ENCODE measurements around the gene SPOCK1. TPM values are rescaled to one million over a fixed set of nuclear protein-coding genes. Genes with fewer than 3 reads are reported as not detected.

SPOCK1 gene
- total RNA-seq, 1 experiment from 2014 or later = 10.9 TPM

DNA sequence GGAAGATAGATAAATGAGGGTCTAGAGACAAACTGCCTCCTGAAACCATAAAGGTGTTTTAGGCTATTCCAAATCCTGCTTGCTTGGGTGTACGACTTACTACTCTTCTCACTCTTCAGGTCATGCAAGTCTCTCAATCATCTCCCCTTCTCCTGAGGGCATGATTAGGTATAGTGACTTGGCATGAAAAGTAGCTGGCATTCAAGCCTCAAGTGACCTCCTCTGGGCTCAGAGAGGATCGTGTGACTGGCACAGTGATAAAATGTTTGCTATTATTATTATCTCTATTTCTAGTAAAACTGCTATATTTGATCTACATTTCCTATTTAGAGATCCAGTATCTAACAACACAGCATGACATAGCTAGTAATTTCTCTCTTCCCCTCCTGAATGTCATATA lies 494.8 kb downstream of the SPOCK1 start:
- no peak overlapping the region for H2BK12ac ChIP-seq (ENCODE audit: insufficient read length, low read depth, low read length)
- peaks cover 0 to 5% of the 10 kb centered on the region in 2 experiments; a peak in 2 of 5 replicates for H3K9me3 Mint-ChIP-seq
- no peak overlapping the region for H3K27ac Mint-ChIP-seq
- no peaks in the 10 kb centered on the region for H3K79me1 ChIP-seq (ENCODE audit: insufficient read depth, low read depth, low read length, poor library complexity, severe bottlenecking)
- no peak overlapping the region for H2AFZ ChIP-seq (ENCODE audit: low read length)
- no peak overlapping the region for H3K56ac ChIP-seq (ENCODE audit: insufficient read length, low read depth, low read length)
- no peak overlapping the region for H2BK15ac ChIP-seq (ENCODE audit: low read depth, low read length)
- no peak overlapping the region for H3K4me2 ChIP-seq (ENCODE audit: insufficient read depth, insufficient read length, low read length)
- no peak overlapping the region for H4K5ac ChIP-seq (ENCODE audit: insufficient read length, low read depth, low read length)
- H3K23ac ChIP-seq (ENCODE audit: insufficient read length, low read depth, low read length) = no peak overlapping the region
- H3K27ac ChIP-seq (ENCODE audit: insufficient read length, low read depth, low read length) = no peak overlapping the region
- DNase-seq = no peak
- no peaks in the 10 kb centered on the region for H3K27me3 ChIP-seq (ENCODE audit: insufficient read depth, low read length)
- H2BK5ac ChIP-seq (ENCODE audit: insufficient read length, low read length) = no peak overlapping the region
- no peak overlapping the region for H3K14ac ChIP-seq (ENCODE audit: insufficient read depth, low read length)
- H4K8ac ChIP-seq (replicated peaks; ENCODE audit: insufficient read length, low read depth, low read length) = no peak overlapping the region
- no peak overlapping the region for H3T11ph ChIP-seq (ENCODE audit: low read length)
- no peak overlapping the region for H2BK120ac ChIP-seq (ENCODE audit: low read depth, low read length, poor library complexity, severe bottlenecking)
- H3K36me3 Mint-ChIP-seq (ENCODE audit: insufficient read depth in 1 of 3, low read depth in 3 of 3) = no peaks in the 10 kb centered on the region
- no peaks in the 10 kb centered on the region; the same call in 1 of the 2 replicates for H3K27me3 Mint-ChIP-seq (ENCODE audit: low read depth)
- TF ChIP-seq, protein P1, sequence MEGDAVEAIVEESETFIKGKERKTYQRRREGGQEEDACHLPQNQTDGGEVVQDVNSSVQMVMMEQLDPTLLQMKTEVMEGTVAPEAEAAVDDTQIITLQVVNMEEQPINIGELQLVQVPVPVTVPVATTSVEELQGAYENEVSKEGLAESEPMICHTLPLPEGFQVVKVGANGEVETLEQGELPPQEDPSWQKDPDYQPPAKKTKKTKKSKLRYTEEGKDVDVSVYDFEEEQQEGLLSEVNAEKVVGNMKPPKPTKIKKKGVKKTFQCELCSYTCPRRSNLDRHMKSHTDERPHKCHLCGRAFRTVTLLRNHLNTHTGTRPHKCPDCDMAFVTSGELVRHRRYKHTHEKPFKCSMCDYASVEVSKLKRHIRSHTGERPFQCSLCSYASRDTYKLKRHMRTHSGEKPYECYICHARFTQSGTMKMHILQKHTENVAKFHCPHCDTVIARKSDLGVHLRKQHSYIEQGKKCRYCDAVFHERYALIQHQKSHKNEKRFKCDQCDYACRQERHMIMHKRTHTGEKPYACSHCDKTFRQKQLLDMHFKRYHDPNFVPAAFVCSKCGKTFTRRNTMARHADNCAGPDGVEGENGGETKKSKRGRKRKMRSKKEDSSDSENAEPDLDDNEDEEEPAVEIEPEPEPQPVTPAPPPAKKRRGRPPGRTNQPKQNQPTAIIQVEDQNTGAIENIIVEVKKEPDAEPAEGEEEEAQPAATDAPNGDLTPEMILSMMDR (conservative IDR thresholded peaks at IDR 0.05) = no peak
- H3K4me1 Mint-ChIP-seq = no peaks in the 10 kb centered on the region
- no peak overlapping the region for H3K18ac ChIP-seq (ENCODE audit: insufficient read length, low read depth, low read length)
- no peak overlapping the region for H3K4ac ChIP-seq (ENCODE audit: low read depth, low read length)
- no peak overlapping the region for H3K9ac ChIP-seq (ENCODE audit: extremely low read depth, insufficient read length, low read length)
- no peaks in the 10 kb centered on the region for H3K23me2 ChIP-seq (ENCODE audit: insufficient read length, low read depth, low read length, poor library complexity, severe bottlenecking)
- H3K79me2 ChIP-seq (ENCODE audit: insufficient read depth, low read length) = no peaks in the 10 kb centered on the region
- H2BK20ac ChIP-seq (ENCODE audit: low read depth, low read length, poor library complexity, severe bottlenecking) = no peak overlapping the region
- no CpG with 5 or more reads among the region's 2 CpGs for WGBS (ENCODE audit: extremely low coverage, insufficient read length, low lambda C conversion rate)
- H3K4me1 ChIP-seq (ENCODE audit: insufficient read depth, low read length) = no peaks in the 10 kb centered on the region
- no peak overlapping the region for H3K4me3 Mint-ChIP-seq
- H3K9me3 ChIP-seq (ENCODE audit: control insufficient read depth, low read depth, low read length) = no peaks in the 10 kb centered on the region
- H2AK5ac ChIP-seq (ENCODE audit: insufficient read length, low read length) = no peak overlapping the region
- H4K20me1 ChIP-seq (ENCODE audit: control insufficient read depth, insufficient read depth, insufficient read length) = no peaks in the 10 kb centered on the region
- no peak overlapping the region for H4K91ac ChIP-seq (ENCODE audit: insufficient read length, low read depth, low read length)

Data from H9 (cell line).